A673 (cell line): ENCODE results near the gene JMJD8. TPM values are rescaled to one million over a fixed set of nuclear protein-coding genes. Genes with fewer than 3 reads are reported as not detected.

Experiments
- BruUV-seq: library from RNA; stranded (reverse); fragments of 400-500 nt; replicated peaks from 2 replicates; lab custom pipeline; 2021; lab: Mats Ljungman, UMichigan
- CTCF ChIA-PET: fragments of 300-600 bp; sonication (Branson Sonifier 250); formaldehyde crosslinking; loops from one replicate; lab custom pipeline; 2022; ENCODE audit warnings: antibody characterized with exemption; lab: Charles Lee
- POLR2A ChIA-PET: fragments of 300-600 bp; sonication (Branson Sonifier 250); formaldehyde crosslinking; loops from one replicate; lab custom pipeline; 2022; ENCODE audit warnings: antibody characterized with exemption; ENCODE audit not compliant: low non-redundant PET; lab: Charles Lee
- DNase-seq: peaks from one replicate; pipeline ENCODE4 v3.0.0-alpha.2; 2015; ENCODE audit warnings: low spot score
- H3K27ac ChIP-seq: fragments of 200-600 bp; sonication (generic); 2 replicates; pipeline ENCODE4 v1.5.1; 2016; ENCODE audit warnings: mixed run types, low read depth, mild to moderate bottlenecking, mixed read lengths, antibody characterized with exemption, low read length; ENCODE audit not compliant: poor library complexity, severe bottlenecking
- H3K27me3 ChIP-seq: fragments of 200-600 bp; sonication (generic); replicated peaks from 2 replicates; pipeline ENCODE4 v1.6.1; 2017; ENCODE audit warnings: mixed run types, low read depth, mild to moderate bottlenecking, mixed read lengths, antibody characterized with exemption, low read length; ENCODE audit not compliant: insufficient read depth, poor library complexity
- H3K36me3 ChIP-seq: fragments of 200-600 bp; sonication (generic); 2 replicates; pipeline ENCODE4 v1.6.1; 2016; ENCODE audit warnings: mixed run types, mild to moderate bottlenecking, mixed read lengths, antibody characterized with exemption, low read length; ENCODE audit not compliant: insufficient read depth, poor library complexity, severe bottlenecking
- H3K4me1 ChIP-seq: fragments of 200-600 bp; sonication (generic); 2 replicates; pipeline ENCODE4 v1.6.1; 2017; ENCODE audit warnings: mixed run types, mild to moderate bottlenecking, mixed read lengths, antibody characterized with exemption, low read length; ENCODE audit not compliant: insufficient read depth, poor library complexity, severe bottlenecking
- H3K4me3 ChIP-seq: fragments of 200-600 bp; sonication (generic); 2 replicates; pipeline ENCODE4 v1.5.1; 2016; ENCODE audit warnings: low read depth, mixed run types, mild to moderate bottlenecking, mixed read lengths, low read length; ENCODE audit not compliant: poor library complexity, severe bottlenecking
- H3K9me3 ChIP-seq: fragments of 200-600 bp; sonication (generic); 2 replicates; pipeline ENCODE4 v1.6.1; 2016; ENCODE audit warnings: mixed run types, low read depth, mild to moderate bottlenecking, mixed read lengths, antibody characterized with exemption, low read length; ENCODE audit not compliant: poor library complexity, severe bottlenecking
- EZH2 ChIP-seq: fragments of 200-600 bp; sonication (generic); IDR thresholded peaks from 2 replicates; pipeline ENCODE4 v1.6.1; 2017; ENCODE audit warnings: borderline replicate concordance, low read depth, mild to moderate bottlenecking, mixed read lengths, antibody characterized with exemption, low read length; ENCODE audit not compliant: poor library complexity, severe bottlenecking
- intact Hi-C: fragments of 100-400 bp; cut with micrococcal nuclease; formaldehyde crosslinking; loops from one replicate; pipeline ENCODE4 v1.10.0; 2022; ENCODE audit not compliant: unreplicated experiment
- total RNA-seq: library from RNA; stranded (reverse); gene quantifications from 2 replicates; pipeline ENCODE4 v1.2.3, GENCODE V29; 2021
- TF ChIP-seq, protein P1 (sequence below): fragments of 300-800, 200-600 bp; sonication (generic); conservative IDR thresholded peaks from 2 replicates; pipeline ENCODE4 v1.5.1; 2017; ENCODE audit warnings: low read depth, mild to moderate bottlenecking, antibody characterized with exemption, low read length, moderate library complexity, mixed read lengths

The JMJD8 gene
- total RNA-seq, 1 experiment from 2014 or later = 87.1 TPM

DNA sequence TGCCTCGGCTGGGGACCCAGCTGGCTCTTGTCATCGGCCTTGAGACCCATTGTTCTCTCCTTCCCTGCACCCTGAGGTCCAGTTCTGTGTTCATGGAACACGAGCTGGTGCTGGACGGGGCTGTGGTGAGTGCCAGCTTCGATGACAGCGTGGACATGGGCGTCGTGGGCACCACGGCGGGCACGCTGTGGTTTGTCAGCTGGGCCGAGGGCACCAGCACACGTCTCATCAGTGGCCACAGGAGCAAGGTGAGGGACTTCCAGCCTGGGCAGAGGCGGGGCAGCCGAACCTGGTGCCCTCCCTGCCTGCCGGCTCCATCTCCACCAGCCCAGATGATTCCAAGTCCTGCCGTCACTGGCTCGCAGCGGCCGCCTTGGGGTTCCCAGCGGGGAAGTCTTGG lies 21.5 kb downstream of the JMJD8 start:
- POLR2A ChIA-PET = no interaction called here
- BruUV-seq = no TSS peak
- Histone ChIP-seq H3K36me3 (no peaks in the 10 kb centered on the region), H3K9me3 (no peaks in the 10 kb centered on the region), H3K4me1 (peaks cover 10% of the 10 kb centered on the region), H3K27me3 (no peaks in the 10 kb centered on the region), H3K4me3 (no peak overlapping the region), H3K27ac (no peak overlapping the region)
- intact Hi-C loops = no loop called here
- no peak for DNase-seq
- TF ChIP-seq, protein P1, sequence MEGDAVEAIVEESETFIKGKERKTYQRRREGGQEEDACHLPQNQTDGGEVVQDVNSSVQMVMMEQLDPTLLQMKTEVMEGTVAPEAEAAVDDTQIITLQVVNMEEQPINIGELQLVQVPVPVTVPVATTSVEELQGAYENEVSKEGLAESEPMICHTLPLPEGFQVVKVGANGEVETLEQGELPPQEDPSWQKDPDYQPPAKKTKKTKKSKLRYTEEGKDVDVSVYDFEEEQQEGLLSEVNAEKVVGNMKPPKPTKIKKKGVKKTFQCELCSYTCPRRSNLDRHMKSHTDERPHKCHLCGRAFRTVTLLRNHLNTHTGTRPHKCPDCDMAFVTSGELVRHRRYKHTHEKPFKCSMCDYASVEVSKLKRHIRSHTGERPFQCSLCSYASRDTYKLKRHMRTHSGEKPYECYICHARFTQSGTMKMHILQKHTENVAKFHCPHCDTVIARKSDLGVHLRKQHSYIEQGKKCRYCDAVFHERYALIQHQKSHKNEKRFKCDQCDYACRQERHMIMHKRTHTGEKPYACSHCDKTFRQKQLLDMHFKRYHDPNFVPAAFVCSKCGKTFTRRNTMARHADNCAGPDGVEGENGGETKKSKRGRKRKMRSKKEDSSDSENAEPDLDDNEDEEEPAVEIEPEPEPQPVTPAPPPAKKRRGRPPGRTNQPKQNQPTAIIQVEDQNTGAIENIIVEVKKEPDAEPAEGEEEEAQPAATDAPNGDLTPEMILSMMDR = no peak
- no peak for TF ChIP-seq EZH2
- CTCF ChIA-PET = no interaction called here

DNA sequence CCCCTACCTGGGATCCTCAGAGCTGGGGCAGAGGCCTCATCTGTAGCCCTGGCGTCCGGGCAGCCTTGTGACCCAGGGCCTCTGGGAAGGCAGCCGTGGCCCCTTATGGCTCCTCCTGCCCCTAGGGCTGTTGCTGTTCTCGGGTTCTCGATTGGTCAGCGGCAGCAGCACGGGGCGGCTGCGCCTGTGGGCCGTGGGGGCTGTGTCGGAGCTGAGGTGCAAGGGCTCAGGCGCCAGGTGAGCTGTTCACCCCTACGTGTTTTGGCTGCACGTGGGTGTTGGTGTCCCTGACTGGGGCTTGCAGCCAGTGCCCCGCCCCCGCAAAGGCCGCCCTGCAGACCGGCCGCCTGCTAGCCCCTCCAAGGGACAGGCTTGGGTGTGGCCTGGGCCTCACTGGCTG lies 22.0 kb downstream of the JMJD8 start:
- no peak overlapping the region for H3K27ac ChIP-seq
- CTCF ChIA-PET = no interaction called here
- intact Hi-C loops = no loop called here
- peaks cover 6% of the 10 kb centered on the region for H3K4me1 ChIP-seq
- DNase-seq = no peak
- BruUV-seq = no TSS peak
- H3K36me3 ChIP-seq = no peaks in the 10 kb centered on the region
- H3K4me3 ChIP-seq = no peak overlapping the region
- H3K9me3 ChIP-seq = no peaks in the 10 kb centered on the region
- H3K27me3 ChIP-seq = no peaks in the 10 kb centered on the region
- POLR2A ChIA-PET = no interaction called here
- no peak for TF ChIP-seq EZH2
- TF ChIP-seq, protein P1 = no peak

DNA sequence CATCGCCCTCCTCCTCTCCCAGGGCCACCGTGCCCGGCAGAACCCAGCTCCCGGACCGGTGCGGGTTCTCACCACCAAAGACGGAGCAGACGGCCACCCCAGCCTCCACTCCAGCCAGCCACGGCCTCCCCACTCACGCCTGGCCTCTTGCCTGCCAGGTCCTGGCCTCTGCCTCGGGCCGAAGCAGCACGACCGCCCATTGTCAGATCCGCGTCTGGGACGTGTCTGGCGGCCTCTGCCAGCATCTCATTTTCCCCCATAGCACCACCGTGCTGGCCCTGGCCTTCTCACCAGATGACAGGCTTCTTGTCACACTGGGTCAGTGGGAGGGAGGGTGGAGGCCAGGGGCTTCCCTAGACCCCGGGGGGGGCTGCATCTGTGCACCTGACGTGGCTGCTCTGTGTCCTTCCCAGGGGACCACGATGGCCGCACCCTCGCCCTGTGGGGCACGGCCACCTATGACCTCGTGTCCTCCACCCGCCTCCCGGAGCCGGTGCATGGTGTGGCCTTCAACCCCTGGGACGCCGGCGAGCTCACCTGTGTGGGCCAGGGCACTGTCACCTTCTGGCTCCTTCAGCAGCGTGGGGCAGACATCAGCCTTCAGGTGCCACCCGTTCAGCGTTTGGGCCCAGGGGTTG lies 22.8 kb downstream of the JMJD8 start:
- ChIA-PET POLR2A (interaction anchor here (0.7 kb wide), 1 partner anchor 681 kb away, joined by 3 read pairs; no protein-coding TSS in a partner anchor), CTCF (no interaction called here)
- Histone ChIP-seq H3K9me3 (no peaks in the 10 kb centered on the region), H3K27ac (peak overlapping the region; percentile 42), H3K36me3 (peaks cover 4% of the 10 kb centered on the region), H3K27me3 (no peaks in the 10 kb centered on the region), H3K4me1 (peaks cover 6% of the 10 kb centered on the region), H3K4me3 (no peak overlapping the region)
- no TSS peak for BruUV-seq
- intact Hi-C loops = no loop called here
- DNase-seq = no peak
- TF ChIP-seq EZH2 = no peak
- TF ChIP-seq, protein P1 = 0 out of 2 replicates have a peak, but pooled peaks have one; percentile 9
